ACC112 (cell line): Measurements from ENCODE around the gene CREBZF.
A peak's percentile ranks its signal among the peaks of the same experiment; 100 is the strongest.
"Not testable (repeated sequence)": the region's sequence is repeated elsewhere in the genome, so short reads cannot be mapped to it uniquely, and the experiment has no call there.

Source experiments
- H2AFZ ChIP-seq: fragments of 200-600 bp; sonication (generic); one replicate; pipeline ENCODE4 v1.6.0; 2017; ENCODE audit warnings: antibody characterized with exemption, low read length; ENCODE audit not compliant: unreplicated experiment
- H3K27ac ChIP-seq: fragments of 200-600 bp; sonication (generic); 2 replicates; pipeline ENCODE4 v1.5.1; 2014; ENCODE audit warnings: low read depth, mild to moderate bottlenecking, antibody characterized with exemption, low read length, moderate library complexity
- H3K27me3 ChIP-seq: fragments of 200-600 bp; sonication (generic); 2 replicates; pipeline ENCODE4 v1.6.1; 2014; ENCODE audit warnings: mild to moderate bottlenecking, antibody characterized with exemption, low read length, moderate library complexity, mixed read lengths; ENCODE audit not compliant: insufficient read depth
- H3K36me3 ChIP-seq: fragments of 200-600 bp; sonication (generic); 2 replicates; pipeline ENCODE4 v1.6.1; 2016; ENCODE audit warnings: mild to moderate bottlenecking, antibody characterized with exemption, low read length, moderate library complexity, mixed read lengths; ENCODE audit not compliant: insufficient read depth
- H3K4me1 ChIP-seq: fragments of 200-600 bp; sonication (generic); one replicate; pipeline ENCODE4 v1.6.1; 2016; ENCODE audit warnings: low read length, mixed read lengths; ENCODE audit not compliant: insufficient read depth, unreplicated experiment, control insufficient read depth
- H3K4me3 ChIP-seq: fragments of 200-600 bp; sonication (generic); 2 replicates; pipeline ENCODE4 v1.5.1; 2014; ENCODE audit warnings: mild to moderate bottlenecking, low read depth, low read length
- H3K79me2 ChIP-seq: fragments of 200-600 bp; sonication (generic); one replicate; pipeline ENCODE4 v1.6.0; 2016; ENCODE audit warnings: low read length; ENCODE audit not compliant: control insufficient read depth, unreplicated experiment, insufficient read depth

The CREBZF gene

GRCh38 chr11:85668157-85668556, 3.2 kb upstream of the CREBZF start:
- no peak overlapping the region for H3K27ac ChIP-seq
- H2AFZ ChIP-seq: no peak overlapping the region
- H3K4me3 ChIP-seq: no peak overlapping the region
- peaks cover 1% of the 10 kb centered on the region; the same call in 1 of the 2 replicates for H3K36me3 ChIP-seq
- 0 out of 2 replicates have a peak, but pooled peaks cover 3% of the 10 kb centered on the region for H3K27me3 ChIP-seq
- peaks cover 16% of the 10 kb centered on the region for H3K79me2 ChIP-seq
- H3K4me1 ChIP-seq: no peaks in the 10 kb centered on the region

- no peaks in the 10 kb centered on the region for H3K27me3 ChIP-seq
- no peaks in the 10 kb centered on the region for H3K4me1 ChIP-seq
- peaks cover 31% of the 10 kb centered on the region for H3K79me2 ChIP-seq
- no peak overlapping the region for H3K4me3 ChIP-seq
- H3K27ac ChIP-seq: no peak overlapping the region
- peaks cover 5% of the 10 kb centered on the region; the same call in 1 of the 2 replicates for H3K36me3 ChIP-seq
- no peak overlapping the region for H2AFZ ChIP-seq
Measured at GRCh38 chr11:85666687-85667086, 1.8 kb upstream of the CREBZF start.

- peak overlapping the region; percentile 92; the same call in 1 of the 2 replicates for H3K27ac ChIP-seq
- peak overlapping the region; percentile 99; the same call in 1 of the 2 replicates for H3K4me3 ChIP-seq
Measured at GRCh38 chr11:85665733-85666132, 804 bp upstream of the CREBZF start.

GRCh38 chr11:85663753-85664614, 945 bp downstream of the CREBZF start:
- Histone ChIP-seq H3K4me1 (peaks cover 26% of the 10 kb centered on the region), H3K79me2 (peaks cover 58% of the 10 kb centered on the region), H3K27me3 (no peaks in the 10 kb centered on the region), H2AFZ (peak overlapping the region; percentile 61), H3K4me3 (peak overlapping the region; percentile 99), H3K36me3 (peaks cover 28% of the 10 kb centered on the region), H3K27ac (peak overlapping the region; percentile 92)

More at GRCh38 chr11:85665733-85666132, 804 bp upstream of the CREBZF start:
- Histone ChIP-seq H3K4me1 (peaks cover 8% of the 10 kb centered on the region), H3K27me3 (no peaks in the 10 kb centered on the region), H3K36me3 (peaks cover 13% of the 10 kb centered on the region), H2AFZ (peak overlapping the region; percentile 78), H3K79me2 (peaks cover 41% of the 10 kb centered on the region)

GRCh38 chr11:85663080-85663752, 1.7 kb downstream of the CREBZF start:
- H3K27me3 ChIP-seq: no peaks in the 10 kb centered on the region
- H3K4me3 ChIP-seq: peak overlapping the region; percentile 99
- H3K36me3 ChIP-seq: peaks cover 30% of the 10 kb centered on the region
- no peak overlapping the region for H2AFZ ChIP-seq
- peak overlapping the region; percentile 92; the same call in 1 of the 2 replicates for H3K27ac ChIP-seq
- H3K4me1 ChIP-seq: peaks cover 30% of the 10 kb centered on the region
- peaks cover 64% of the 10 kb centered on the region for H3K79me2 ChIP-seq

- Histone ChIP-seq H2AFZ (no peak overlapping the region), H3K27ac (no peak overlapping the region), H3K36me3 (peaks cover 39% of the 10 kb centered on the region), H3K79me2 (peaks cover 73% of the 10 kb centered on the region), H3K4me3 (peak overlapping the region; percentile 99), H3K4me1 (peaks cover 30% of the 10 kb centered on the region), H3K27me3 (no peaks in the 10 kb centered on the region)
Measured at GRCh38 chr11:85661972-85662664, 2.8 kb downstream of the CREBZF start.

GRCh38 chr11:85658180-85658579, 6.7 kb downstream of the CREBZF start:
- no peak overlapping the region for H2AFZ ChIP-seq
- no peak overlapping the region for H3K4me3 ChIP-seq
- peaks cover 32% of the 10 kb centered on the region for H3K4me1 ChIP-seq
- no peaks in the 10 kb centered on the region for H3K27me3 ChIP-seq
- H3K36me3 ChIP-seq: peaks cover 57% of the 10 kb centered on the region
- H3K79me2 ChIP-seq: peaks cover 74% of the 10 kb centered on the region
- no peak overlapping the region for H3K27ac ChIP-seq

- no peak overlapping the region for H3K4me3 ChIP-seq
- peaks cover 52% of the 10 kb centered on the region for H3K36me3 ChIP-seq
- H3K27me3 ChIP-seq: no peaks in the 10 kb centered on the region
- no peak overlapping the region for H2AFZ ChIP-seq
- peaks cover 35% of the 10 kb centered on the region for H3K4me1 ChIP-seq
- H3K79me2 ChIP-seq: peaks cover 64% of the 10 kb centered on the region
- no peak overlapping the region for H3K27ac ChIP-seq
Measured at GRCh38 chr11:85656777-85657176, 8.2 kb downstream of the CREBZF start.

- H3K36me3 ChIP-seq: peaks cover 36% of the 10 kb centered on the region
- not testable (repeated sequence) for H3K27me3 ChIP-seq, H3K27ac ChIP-seq, H2AFZ ChIP-seq, H3K4me3 ChIP-seq
- H3K79me2 ChIP-seq: peaks cover 54% of the 10 kb centered on the region
- peaks cover 22% of the 10 kb centered on the region for H3K4me1 ChIP-seq
Measured at GRCh38 chr11:85654343-85654742, 10.6 kb downstream of the CREBZF start.

- no peak overlapping the region for H3K4me3 ChIP-seq
- H3K27me3 ChIP-seq: no peaks in the 10 kb centered on the region
- no peak overlapping the region for H3K27ac ChIP-seq
- peaks cover 29% of the 10 kb centered on the region for H3K36me3 ChIP-seq
- peaks cover 55% of the 10 kb centered on the region for H3K79me2 ChIP-seq
- H2AFZ ChIP-seq: no peak overlapping the region
- peaks cover 24% of the 10 kb centered on the region for H3K4me1 ChIP-seq
Measured at GRCh38 chr11:85652786-85653447, 12.0 kb downstream of the CREBZF start.
